WTC11 (cell line): ENCODE measurements around the gene RBM34. TPM values are rescaled to one million over a fixed set of nuclear protein-coding genes. Genes with fewer than 3 reads are reported as not detected.
A peak's percentile ranks its signal among the peaks of the same experiment; 100 is the strongest.

Experiments
- ATAC-seq: fragments of 200-7000 bp; cut with Tn5 transposase; 2 replicates; pipeline ENCODE4 v1.10.0; 2021; ENCODE audit warnings: mild to moderate bottlenecking, moderate library complexity
- CTCF ChIA-PET: fragments of 300-600 bp; sonication (Branson Sonifier 250); formaldehyde crosslinking; loops from one replicate; lab custom pipeline; 2021; ENCODE audit warnings: antibody characterized with exemption; lab: Charles Lee
- POLR2A ChIA-PET: fragments of 350-600 bp; sonication (Branson Sonifier 250); formaldehyde crosslinking; loops from one replicate; lab custom pipeline; 2021; ENCODE audit warnings: antibody characterized with exemption; lab: Charles Lee
- DNase-seq: peaks from one replicate; pipeline ENCODE4 v3.0.0; 2021; ENCODE audit warnings: low spot score
- H3K27ac Mint-ChIP-seq: 2 replicates; pipeline ENCODE4 v1.8.0; 2021; ENCODE audit warnings: mixed read lengths
- H3K27me3 Mint-ChIP-seq: 2 replicates; pipeline ENCODE4 v1.8.0; 2021; ENCODE audit warnings: low read depth, mild to moderate bottlenecking, moderate library complexity, mixed read lengths
- H3K36me3 Mint-ChIP-seq: 2 replicates; pipeline ENCODE4 v1.8.0; 2021; ENCODE audit warnings: mixed read lengths
- H3K4me1 Mint-ChIP-seq: 2 replicates; pipeline ENCODE4 v1.8.0; 2022; ENCODE audit warnings: mixed read lengths
- H3K4me3 Mint-ChIP-seq: 2 replicates; pipeline ENCODE4 v1.8.0; 2021; ENCODE audit warnings: mild to moderate bottlenecking, moderate library complexity, mixed read lengths
- H3K9me3 Mint-ChIP-seq: 2 replicates; pipeline ENCODE4 v1.8.0; 2021; ENCODE audit warnings: mixed read lengths
- ARID4B ChIP-seq: sonication (generic); formaldehyde crosslinking; IDR thresholded peaks from 2 replicates; pipeline ENCODE4 v1.8.0; 2023; ENCODE audit warnings: missing genetic modification reagents, mild to moderate bottlenecking, borderline replicate concordance
- ATF1 ChIP-seq: sonication (generic); formaldehyde crosslinking; IDR thresholded peaks from 2 replicates; pipeline ENCODE4 v1.8.1; 2023; ENCODE audit warnings: mild to moderate bottlenecking, moderate library complexity, missing genetic modification reagents
- FOXJ3 ChIP-seq: sonication (generic); formaldehyde crosslinking; IDR thresholded peaks from 2 replicates; pipeline ENCODE4 v1.9.0; 2021; ENCODE audit warnings: missing genetic modification reagents, mild to moderate bottlenecking, borderline replicate concordance
- HMGA2 ChIP-seq: fragments of 250-450 bp; sonication (Bioruptor Pico); IDR thresholded peaks from 2 replicates; pipeline ENCODE4 v1.4.0; 2021; ENCODE audit warnings: mild to moderate bottlenecking, moderate library complexity
- MXD4 ChIP-seq: fragments of 250-450 bp; sonication (Bioruptor Pico); IDR thresholded peaks from 2 replicates; pipeline ENCODE4 v1.8.0; 2021; ENCODE audit warnings: mild to moderate bottlenecking, moderate library complexity, borderline replicate concordance
- NFYB ChIP-seq: sonication (generic); formaldehyde crosslinking; conservative IDR thresholded peaks from 2 replicates; pipeline ENCODE4 v1.8.0; 2022; ENCODE audit warnings: low read depth, missing genetic modification reagents
- NR2C2 ChIP-seq: sonication (generic); formaldehyde crosslinking; IDR thresholded peaks from 2 replicates; pipeline ENCODE4 v1.8.0; 2022; ENCODE audit warnings: mild to moderate bottlenecking, missing genetic modification reagents
- PRRX2 ChIP-seq: fragments of 250-450 bp; sonication (Bioruptor Pico); IDR thresholded peaks from 2 replicates; pipeline ENCODE4 v1.8.0; 2021; ENCODE audit warnings: mild to moderate bottlenecking
- TEAD1 ChIP-seq: sonication (generic); formaldehyde crosslinking; IDR thresholded peaks from 2 replicates; pipeline ENCODE4 v1.8.0; 2022; ENCODE audit warnings: mild to moderate bottlenecking, missing genetic modification reagents
- ZNF219 ChIP-seq: sonication (generic); formaldehyde crosslinking; IDR thresholded peaks from 2 replicates; pipeline ENCODE4 v1.8.0; 2023; ENCODE audit warnings: missing genetic modification reagents, mild to moderate bottlenecking, borderline replicate concordance
- ZNF263 ChIP-seq: sonication (generic); formaldehyde crosslinking; IDR thresholded peaks from 2 replicates; pipeline ENCODE4 v1.8.1; 2022; ENCODE audit warnings: low read depth, mild to moderate bottlenecking, moderate library complexity, missing genetic modification reagents
- ZNF317 ChIP-seq: sonication (generic); formaldehyde crosslinking; IDR thresholded peaks from 2 replicates; pipeline ENCODE4 v1.8.1; 2023; ENCODE audit warnings: low read depth, mild to moderate bottlenecking, moderate library complexity, missing genetic modification reagents, borderline replicate concordance
- ZNF416 ChIP-seq: fragments of 250-450 bp; sonication (Bioruptor Pico); IDR thresholded peaks from 2 replicates; pipeline ENCODE4 v1.9.0; 2021; ENCODE audit warnings: mild to moderate bottlenecking, inconsistent platforms
- total RNA-seq: library from RNA; stranded (reverse); gene quantifications from 3 replicates; pipeline ENCODE4 v1.2.3, GENCODE V29; 2021
- TF ChIP-seq, protein P1 (sequence below): sonication (generic); formaldehyde crosslinking; IDR thresholded peaks from 2 replicates; pipeline ENCODE4 v1.8.0; 2022; ENCODE audit warnings: mild to moderate bottlenecking, missing genetic modification reagents
- TF ChIP-seq, protein P2 (sequence below): fragments of 200-600 bp; IDR thresholded peaks from 2 replicates; pipeline ENCODE4 v1.8.0; 2022; ENCODE audit warnings: antibody characterized with exemption
- TF ChIP-seq, protein P3 (sequence below): fragments of 250-450 bp; sonication (Bioruptor Pico); IDR thresholded peaks from 2 replicates; pipeline ENCODE4 v2.1.2; 2022; ENCODE audit warnings: mild to moderate bottlenecking, moderate library complexity
- TF ChIP-seq, protein P4 (sequence below): sonication (generic); formaldehyde crosslinking; IDR thresholded peaks from 2 replicates; pipeline ENCODE4 v1.8.1; 2022; ENCODE audit warnings: low read depth, missing genetic modification reagents, borderline replicate concordance

Gene RBM34
- total RNA-seq, 1 experiment from 2014 or later: 112 TPM

- ChIA-PET POLR2A (no interaction called here), CTCF (no interaction called here)
- Mint-ChIP-seq H3K9me3 (peaks cover 3% of the 10 kb centered on the region; the same call in 1 of the 2 replicates), H3K4me1 (no peaks in the 10 kb centered on the region), H3K4me3 (no peak overlapping the region), H3K27ac (no peak overlapping the region), H3K36me3 (peaks cover 75% of the 10 kb centered on the region), H3K27me3 (no peaks in the 10 kb centered on the region)
- TF ChIP-seq ATF1 (no peak), NFYB (CRISPR knock-in tag) (no peak), ZNF219 (no peak)
- TF ChIP-seq, protein P1, sequence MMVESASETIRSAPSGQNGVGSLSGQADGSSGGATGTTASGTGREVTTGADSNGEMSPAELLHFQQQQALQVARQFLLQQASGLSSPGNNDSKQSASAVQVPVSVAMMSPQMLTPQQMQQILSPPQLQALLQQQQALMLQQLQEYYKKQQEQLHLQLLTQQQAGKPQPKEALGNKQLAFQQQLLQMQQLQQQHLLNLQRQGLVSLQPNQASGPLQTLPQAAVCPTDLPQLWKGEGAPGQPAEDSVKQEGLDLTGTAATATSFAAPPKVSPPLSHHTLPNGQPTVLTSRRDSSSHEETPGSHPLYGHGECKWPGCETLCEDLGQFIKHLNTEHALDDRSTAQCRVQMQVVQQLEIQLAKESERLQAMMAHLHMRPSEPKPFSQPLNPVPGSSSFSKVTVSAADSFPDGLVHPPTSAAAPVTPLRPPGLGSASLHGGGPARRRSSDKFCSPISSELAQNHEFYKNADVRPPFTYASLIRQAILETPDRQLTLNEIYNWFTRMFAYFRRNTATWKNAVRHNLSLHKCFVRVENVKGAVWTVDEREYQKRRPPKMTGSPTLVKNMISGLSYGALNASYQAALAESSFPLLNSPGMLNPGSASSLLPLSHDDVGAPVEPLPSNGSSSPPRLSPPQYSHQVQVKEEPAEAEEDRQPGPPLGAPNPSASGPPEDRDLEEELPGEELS (CRISPR knock-in tag): no peak
- TF ChIP-seq, protein P2, sequence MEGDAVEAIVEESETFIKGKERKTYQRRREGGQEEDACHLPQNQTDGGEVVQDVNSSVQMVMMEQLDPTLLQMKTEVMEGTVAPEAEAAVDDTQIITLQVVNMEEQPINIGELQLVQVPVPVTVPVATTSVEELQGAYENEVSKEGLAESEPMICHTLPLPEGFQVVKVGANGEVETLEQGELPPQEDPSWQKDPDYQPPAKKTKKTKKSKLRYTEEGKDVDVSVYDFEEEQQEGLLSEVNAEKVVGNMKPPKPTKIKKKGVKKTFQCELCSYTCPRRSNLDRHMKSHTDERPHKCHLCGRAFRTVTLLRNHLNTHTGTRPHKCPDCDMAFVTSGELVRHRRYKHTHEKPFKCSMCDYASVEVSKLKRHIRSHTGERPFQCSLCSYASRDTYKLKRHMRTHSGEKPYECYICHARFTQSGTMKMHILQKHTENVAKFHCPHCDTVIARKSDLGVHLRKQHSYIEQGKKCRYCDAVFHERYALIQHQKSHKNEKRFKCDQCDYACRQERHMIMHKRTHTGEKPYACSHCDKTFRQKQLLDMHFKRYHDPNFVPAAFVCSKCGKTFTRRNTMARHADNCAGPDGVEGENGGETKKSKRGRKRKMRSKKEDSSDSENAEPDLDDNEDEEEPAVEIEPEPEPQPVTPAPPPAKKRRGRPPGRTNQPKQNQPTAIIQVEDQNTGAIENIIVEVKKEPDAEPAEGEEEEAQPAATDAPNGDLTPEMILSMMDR: no peak
- DNase-seq: no peak
- ATAC-seq: no peak
Measured at GRCh38 chr1:235142991-235143390, 18.1 kb downstream of the RBM34 start.

GRCh38 chr1:235139315-235139714 lies 21.7 kb downstream of the RBM34 start:
- Mint-ChIP-seq H3K36me3 (peaks cover 80% of the 10 kb centered on the region), H3K27ac (0 out of 2 replicates have a peak overlapping the region, but pooled peaks have one; percentile 33), H3K9me3 (peaks cover 3% of the 10 kb centered on the region; the same call in 1 of the 2 replicates), H3K27me3 (no peaks in the 10 kb centered on the region), H3K4me3 (no peak overlapping the region), H3K4me1 (no peaks in the 10 kb centered on the region)
- ChIA-PET POLR2A (no interaction called here), CTCF (interaction anchor here (0.7 kb wide), 1 partner anchor 36 kb away, joined by 3 read pairs; no protein-coding TSS in a partner anchor)
- DNase-seq (no peak), ATAC-seq (no peak)
- no peak for TF ChIP-seq NR2C2
- TF ChIP-seq PRRX2 (CRISPR knock-in tag): no peak
- TF ChIP-seq ZNF317 (CRISPR knock-in tag): no peak
- TF ChIP-seq ZNF416 (CRISPR knock-in tag): no peak
- TF ChIP-seq MXD4 (CRISPR knock-in tag): no peak
- TF ChIP-seq TEAD1 (CRISPR knock-in tag): no peak
- no peak for TF ChIP-seq ARID4B (CRISPR knock-in tag)
- TF ChIP-seq, protein P3, sequence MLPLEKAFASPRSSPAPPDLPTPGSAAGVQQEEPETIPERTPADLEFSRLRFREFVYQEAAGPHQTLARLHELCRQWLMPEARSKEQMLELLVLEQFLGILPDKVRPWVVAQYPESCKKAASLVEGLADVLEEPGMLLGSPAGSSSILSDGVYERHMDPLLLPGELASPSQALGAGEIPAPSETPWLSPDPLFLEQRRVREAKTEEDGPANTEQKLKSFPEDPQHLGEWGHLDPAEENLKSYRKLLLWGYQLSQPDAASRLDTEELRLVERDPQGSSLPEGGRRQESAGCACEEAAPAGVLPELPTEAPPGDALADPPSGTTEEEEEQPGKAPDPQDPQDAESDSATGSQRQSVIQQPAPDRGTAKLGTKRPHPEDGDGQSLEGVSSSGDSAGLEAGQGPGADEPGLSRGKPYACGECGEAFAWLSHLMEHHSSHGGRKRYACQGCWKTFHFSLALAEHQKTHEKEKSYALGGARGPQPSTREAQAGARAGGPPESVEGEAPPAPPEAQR (CRISPR knock-in tag): no peak
- TF ChIP-seq, protein P4, sequence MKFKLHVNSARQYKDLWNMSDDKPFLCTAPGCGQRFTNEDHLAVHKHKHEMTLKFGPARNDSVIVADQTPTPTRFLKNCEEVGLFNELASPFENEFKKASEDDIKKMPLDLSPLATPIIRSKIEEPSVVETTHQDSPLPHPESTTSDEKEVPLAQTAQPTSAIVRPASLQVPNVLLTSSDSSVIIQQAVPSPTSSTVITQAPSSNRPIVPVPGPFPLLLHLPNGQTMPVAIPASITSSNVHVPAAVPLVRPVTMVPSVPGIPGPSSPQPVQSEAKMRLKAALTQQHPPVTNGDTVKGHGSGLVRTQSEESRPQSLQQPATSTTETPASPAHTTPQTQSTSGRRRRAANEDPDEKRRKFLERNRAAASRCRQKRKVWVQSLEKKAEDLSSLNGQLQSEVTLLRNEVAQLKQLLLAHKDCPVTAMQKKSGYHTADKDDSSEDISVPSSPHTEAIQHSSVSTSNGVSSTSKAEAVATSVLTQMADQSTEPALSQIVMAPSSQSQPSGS (CRISPR knock-in tag): no peak
- TF ChIP-seq ZNF263 (CRISPR knock-in tag): no peak
- no peak for TF ChIP-seq HMGA2
- TF ChIP-seq FOXJ3 (CRISPR knock-in tag): no peak
